ENCODE measurements around the gene KIF11. TPM values are rescaled to one million over a fixed set of nuclear protein-coding genes. Genes with fewer than 3 reads are reported as not detected.

KIF11 gene
- total and polyA plus RNA-seq, 9 of the 15 experiments (the other 6 are each of a cell fraction or from before 2014, with no cell fraction given) = 11.3 to 54.4 (median 29.2) TPM

DNA sequence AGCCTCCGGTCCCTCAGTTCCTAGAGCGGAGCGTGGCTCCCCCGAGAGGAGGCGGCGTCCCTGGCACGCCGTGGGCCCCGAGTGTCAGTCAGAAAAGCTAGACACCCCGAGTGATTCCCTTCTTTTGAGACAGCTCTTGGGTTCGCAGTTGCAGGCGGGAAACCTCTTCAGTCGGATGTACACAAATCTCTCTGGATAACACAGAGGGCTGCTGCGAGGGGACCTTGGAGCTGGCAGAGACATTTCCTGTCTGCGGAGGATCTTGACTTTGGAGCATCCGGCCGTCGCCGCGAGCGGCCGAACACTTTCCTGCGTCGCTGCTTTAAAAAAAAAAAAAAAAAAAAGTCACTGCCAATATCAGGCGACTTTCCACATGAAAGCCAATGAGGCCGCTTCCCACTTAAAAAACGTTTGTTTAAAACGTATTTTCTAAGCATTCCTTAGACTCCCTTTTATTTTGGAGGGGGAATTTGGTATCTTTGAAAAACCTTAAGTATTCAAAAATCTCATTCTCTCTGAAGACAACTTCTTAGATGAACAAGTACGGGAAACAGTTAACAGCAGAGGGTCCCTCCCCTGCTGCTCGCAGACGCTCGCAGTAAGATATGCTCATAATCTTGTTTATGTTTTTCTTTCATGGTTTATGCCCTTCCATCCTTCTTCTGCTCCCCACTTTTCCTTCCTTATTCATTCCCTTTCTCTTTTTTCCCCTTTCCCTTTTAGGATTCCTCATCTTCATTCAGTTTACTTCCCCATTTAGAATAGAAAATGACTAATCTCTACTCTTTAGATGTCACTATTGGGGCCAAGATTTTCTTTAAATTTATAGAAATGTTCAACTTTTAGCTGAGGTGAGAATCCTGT is 106.8 kb downstream of the KIF11 start (continued):
- TF ChIP-seq, protein P1, sequence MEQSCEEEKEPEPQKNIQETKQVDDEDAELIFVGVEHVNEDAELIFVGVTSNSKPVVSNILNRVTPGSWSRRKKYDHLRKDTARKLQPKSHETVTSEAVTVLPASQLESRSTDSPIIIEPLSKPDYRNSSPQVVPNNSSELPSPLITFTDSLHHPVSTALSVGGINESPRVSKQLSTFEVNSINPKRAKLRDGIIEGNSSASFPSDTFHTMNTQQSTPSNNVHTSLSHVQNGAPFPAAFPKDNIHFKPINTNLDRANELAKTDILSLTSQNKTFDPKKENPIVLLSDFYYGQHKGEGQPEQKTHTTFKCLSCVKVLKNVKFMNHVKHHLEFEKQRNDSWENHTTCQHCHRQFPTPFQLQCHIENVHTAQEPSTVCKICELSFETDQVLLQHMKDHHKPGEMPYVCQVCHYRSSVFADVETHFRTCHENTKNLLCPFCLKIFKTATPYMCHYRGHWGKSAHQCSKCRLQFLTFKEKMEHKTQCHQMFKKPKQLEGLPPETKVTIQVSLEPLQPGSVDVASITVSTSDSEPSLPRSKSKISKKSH (CRISPR knock-in tag; IDR thresholded peaks at IDR 0.05) = no peak
- TF ChIP-seq HNRNPLL (IDR thresholded peaks at IDR 0.05; ENCODE audit: low read depth, low read length, poor library complexity, severe bottlenecking) (no peak), LARP7 (IDR thresholded peaks at IDR 0.05) (no peak), MAFG (tag; conservative IDR thresholded peaks at IDR 0.05) (no peak), ZNF165 (CRISPR knock-in tag; IDR thresholded peaks at IDR 0.05; ENCODE audit: borderline replicate concordance) (no peak), ZNF143 (CRISPR knock-in tag; IDR thresholded peaks at IDR 0.05) (no peak), LEF1 (IDR thresholded peaks at IDR 0.05) (no peak), TRIM24 (IDR thresholded peaks at IDR 0.05) (no peak), NR2F6 (CRISPR knock-in tag; IDR thresholded peaks at IDR 0.05) (no peak), ZNF232 (CRISPR knock-in tag; IDR thresholded peaks at IDR 0.05) (no peak), ZBTB8A (IDR thresholded peaks at IDR 0.05; ENCODE audit: partially characterized antibody) (no peak), ATF1 (CRISPR knock-in tag; IDR thresholded peaks at IDR 0.05) (no peak), ATF1 (tag; IDR thresholded peaks at IDR 0.05) (peak; percentile 38; the same call in 1 of the 2 replicates), ZNF75A (CRISPR knock-in tag; IDR thresholded peaks at IDR 0.05) (no peak)
- TF ChIP-seq, protein P2, sequence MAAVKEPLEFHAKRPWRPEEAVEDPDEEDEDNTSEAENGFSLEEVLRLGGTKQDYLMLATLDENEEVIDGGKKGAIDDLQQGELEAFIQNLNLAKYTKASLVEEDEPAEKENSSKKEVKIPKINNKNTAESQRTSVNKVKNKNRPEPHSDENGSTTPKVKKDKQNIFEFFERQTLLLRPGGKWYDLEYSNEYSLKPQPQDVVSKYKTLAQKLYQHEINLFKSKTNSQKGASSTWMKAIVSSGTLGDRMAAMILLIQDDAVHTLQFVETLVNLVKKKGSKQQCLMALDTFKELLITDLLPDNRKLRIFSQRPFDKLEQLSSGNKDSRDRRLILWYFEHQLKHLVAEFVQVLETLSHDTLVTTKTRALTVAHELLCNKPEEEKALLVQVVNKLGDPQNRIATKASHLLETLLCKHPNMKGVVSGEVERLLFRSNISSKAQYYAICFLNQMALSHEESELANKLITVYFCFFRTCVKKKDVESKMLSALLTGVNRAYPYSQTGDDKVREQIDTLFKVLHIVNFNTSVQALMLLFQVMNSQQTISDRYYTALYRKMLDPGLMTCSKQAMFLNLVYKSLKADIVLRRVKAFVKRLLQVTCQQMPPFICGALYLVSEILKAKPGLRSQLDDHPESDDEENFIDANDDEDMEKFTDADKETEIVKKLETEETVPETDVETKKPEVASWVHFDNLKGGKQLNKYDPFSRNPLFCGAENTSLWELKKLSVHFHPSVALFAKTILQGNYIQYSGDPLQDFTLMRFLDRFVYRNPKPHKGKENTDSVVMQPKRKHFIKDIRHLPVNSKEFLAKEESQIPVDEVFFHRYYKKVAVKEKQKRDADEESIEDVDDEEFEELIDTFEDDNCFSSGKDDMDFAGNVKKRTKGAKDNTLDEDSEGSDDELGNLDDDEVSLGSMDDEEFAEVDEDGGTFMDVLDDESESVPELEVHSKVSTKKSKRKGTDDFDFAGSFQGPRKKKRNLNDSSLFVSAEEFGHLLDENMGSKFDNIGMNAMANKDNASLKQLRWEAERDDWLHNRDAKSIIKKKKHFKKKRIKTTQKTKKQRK (IDR thresholded peaks at IDR 0.05; ENCODE audit: borderline replicate concordance, low read depth, low read length) = no peak
- TF ChIP-seq, protein P3, sequence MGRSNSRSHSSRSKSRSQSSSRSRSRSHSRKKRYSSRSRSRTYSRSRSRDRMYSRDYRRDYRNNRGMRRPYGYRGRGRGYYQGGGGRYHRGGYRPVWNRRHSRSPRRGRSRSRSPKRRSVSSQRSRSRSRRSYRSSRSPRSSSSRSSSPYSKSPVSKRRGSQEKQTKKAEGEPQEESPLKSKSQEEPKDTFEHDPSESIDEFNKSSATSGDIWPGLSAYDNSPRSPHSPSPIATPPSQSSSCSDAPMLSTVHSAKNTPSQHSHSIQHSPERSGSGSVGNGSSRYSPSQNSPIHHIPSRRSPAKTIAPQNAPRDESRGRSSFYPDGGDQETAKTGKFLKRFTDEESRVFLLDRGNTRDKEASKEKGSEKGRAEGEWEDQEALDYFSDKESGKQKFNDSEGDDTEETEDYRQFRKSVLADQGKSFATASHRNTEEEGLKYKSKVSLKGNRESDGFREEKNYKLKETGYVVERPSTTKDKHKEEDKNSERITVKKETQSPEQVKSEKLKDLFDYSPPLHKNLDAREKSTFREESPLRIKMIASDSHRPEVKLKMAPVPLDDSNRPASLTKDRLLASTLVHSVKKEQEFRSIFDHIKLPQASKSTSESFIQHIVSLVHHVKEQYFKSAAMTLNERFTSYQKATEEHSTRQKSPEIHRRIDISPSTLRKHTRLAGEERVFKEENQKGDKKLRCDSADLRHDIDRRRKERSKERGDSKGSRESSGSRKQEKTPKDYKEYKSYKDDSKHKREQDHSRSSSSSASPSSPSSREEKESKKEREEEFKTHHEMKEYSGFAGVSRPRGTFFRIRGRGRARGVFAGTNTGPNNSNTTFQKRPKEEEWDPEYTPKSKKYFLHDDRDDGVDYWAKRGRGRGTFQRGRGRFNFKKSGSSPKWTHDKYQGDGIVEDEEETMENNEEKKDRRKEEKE (IDR thresholded peaks at IDR 0.05; ENCODE audit: borderline replicate concordance in 1 of 2, control insufficient read depth in 1 of 2, low read depth in 2 of 2, low read length in 1 of 2) = no peak
- TF ChIP-seq, protein P4, sequence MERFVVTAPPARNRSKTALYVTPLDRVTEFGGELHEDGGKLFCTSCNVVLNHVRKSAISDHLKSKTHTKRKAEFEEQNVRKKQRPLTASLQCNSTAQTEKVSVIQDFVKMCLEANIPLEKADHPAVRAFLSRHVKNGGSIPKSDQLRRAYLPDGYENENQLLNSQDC (CRISPR knock-in tag; IDR thresholded peaks at IDR 0.05) = no peak
- TF ChIP-seq, protein P5, sequence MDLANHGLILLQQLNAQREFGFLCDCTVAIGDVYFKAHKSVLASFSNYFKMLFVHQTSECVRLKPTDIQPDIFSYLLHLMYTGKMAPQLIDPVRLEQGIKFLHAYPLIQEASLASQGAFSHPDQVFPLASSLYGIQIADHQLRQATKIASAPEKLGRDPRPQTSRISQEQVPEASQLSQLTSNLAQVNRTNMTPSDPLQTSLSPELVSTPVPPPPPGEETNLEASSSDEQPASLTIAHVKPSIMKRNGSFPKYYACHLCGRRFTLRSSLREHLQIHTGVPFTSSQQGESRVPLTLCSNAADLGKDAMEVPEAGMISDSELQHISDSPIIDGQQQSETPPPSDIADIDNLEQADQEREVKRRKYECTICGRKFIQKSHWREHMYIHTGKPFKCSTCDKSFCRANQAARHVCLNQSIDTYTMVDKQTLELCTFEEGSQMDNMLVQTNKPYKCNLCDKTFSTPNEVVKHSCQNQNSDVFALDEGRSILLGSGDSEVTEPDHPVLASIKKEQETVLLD (IDR thresholded peaks at IDR 0.05) = no peak

All from K562 (cell line).